HG03039 (cell line): Measurements from ENCODE around the gene TNK2.

ENCODE experiments used
- ATAC-seq: cut with Tn5 transposase; IDR thresholded peaks from one replicate; pipeline ENCODE4 v1.9.1; 2021; ENCODE audit warnings: mild to moderate bottlenecking, moderate library complexity; ENCODE audit not compliant: unreplicated experiment

Gene TNK2

DNA sequence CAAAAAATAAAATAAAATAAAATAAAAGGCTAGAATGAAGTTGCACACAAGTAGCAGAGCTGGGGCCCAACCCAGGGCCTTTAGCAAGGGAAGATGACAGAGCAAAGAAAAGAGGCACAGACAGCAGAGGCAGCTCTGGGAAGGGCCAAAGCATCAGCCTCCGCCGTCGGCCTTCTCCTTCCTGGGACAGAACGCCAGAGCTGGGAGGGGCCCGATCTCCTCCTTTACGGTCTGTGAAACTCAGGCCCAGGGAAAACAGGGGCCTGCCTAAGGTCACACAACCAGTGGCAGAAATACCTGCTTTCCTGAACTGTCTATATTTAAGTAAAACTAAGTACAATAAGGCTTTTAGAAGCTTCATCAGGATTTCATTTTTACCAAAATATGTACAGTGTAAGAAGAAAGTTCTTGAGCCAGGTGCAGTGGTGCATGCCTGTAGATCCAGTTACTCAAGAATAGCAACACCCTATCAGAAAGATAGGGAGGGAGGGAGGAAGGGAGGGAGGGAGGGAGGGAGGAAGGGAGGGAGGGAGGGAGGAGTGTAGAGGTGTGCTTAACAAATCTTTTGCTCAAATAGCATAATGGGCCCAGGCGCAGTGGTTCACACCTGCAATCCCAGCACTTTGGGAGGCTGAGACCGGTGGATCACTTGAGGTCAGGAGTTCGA, 53.6 kb downstream of the TNK2 start:
- no peak for ATAC-seq

DNA sequence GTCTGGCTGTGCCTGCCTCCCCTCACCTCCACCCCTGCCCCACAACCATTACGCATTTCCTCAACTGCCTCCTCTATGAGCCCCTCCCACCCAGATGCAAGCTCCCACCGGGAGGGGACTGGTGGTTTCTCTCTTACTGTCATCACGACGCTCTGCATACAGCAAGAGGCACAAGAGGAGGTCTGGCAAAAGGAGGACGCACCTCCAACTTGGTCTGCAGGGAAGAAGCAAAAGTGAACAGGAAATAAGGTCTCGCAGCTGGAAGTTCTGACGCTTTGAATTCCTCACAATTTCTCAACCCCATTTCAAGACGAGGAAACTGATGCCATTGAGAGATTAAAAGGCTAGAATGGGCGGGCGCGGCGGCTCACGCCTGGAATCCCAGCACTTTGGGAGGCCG, 54.4 kb downstream of the TNK2 start:
- ATAC-seq: no peak

DNA sequence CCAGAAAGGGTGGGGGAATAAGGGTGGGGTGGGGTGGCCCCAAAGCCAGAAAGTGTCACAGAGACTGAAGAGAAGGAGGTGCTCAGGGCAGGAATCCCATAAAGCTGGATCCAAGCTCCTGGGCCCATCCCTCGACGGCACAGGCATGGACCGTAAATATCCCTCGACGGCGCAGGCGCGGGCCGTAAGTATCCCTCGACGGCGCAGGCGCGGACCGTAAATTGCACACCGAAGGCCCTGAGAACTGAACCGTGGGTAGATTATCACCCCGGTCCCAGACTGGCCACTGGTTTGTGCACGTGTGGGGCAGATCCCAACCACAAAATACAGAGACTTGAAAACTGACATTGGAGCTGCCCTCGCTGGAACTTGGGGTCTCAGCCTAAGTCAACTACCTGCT, 55.3 kb downstream of the TNK2 start:
- ATAC-seq: no peak

DNA sequence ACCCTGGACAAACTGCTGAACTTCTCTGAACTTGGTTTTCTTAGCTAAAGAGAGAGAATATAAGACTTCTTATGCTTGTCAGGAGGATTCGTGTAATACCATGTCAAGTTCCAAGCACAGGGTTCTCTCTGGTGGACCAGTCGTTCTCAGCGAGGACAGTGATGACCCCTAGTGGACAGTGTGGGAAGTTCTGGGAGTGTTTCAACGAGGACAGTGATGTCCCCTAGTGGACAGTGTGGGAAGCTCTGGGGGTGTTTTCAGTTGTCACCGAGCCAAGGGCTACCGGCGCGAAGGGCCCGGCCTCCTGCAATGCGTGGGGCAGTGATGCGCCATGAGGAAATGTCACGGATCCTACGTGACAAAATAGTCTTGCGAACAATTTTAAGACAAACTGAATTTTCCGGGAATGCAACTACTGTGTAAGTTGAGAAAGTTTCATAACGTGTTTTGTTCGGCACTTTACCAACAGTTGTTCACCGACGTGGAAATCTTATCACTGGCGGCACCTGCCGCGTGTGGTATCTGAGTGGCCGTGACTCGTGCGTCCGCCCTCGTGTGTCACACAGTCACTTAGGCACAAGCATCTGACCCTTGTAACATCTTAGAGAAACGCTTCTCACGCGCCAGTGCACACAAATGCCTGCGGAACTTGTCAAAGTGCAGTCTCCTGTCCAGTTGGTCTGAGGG, 57.4 kb downstream of the TNK2 start:
- peak; percentile 72 for ATAC-seq

GRCh38 chr3:195849322-195850074, 58.9 kb downstream of the TNK2 start:
- ATAC-seq: no peak

GRCh38 chr3:195847055-195847950, 61.0 kb downstream of the TNK2 start:
- ATAC-seq: no peak

- no peak for ATAC-seq
Measured at GRCh38 chr3:195845483-195845882, 62.9 kb downstream of the TNK2 start.

- ATAC-seq: no peak
Measured at GRCh38 chr3:195844671-195845218, 63.6 kb downstream of the TNK2 start.

GRCh38 chr3:195839260-195840010, 68.9 kb downstream of the TNK2 start:
- no peak for ATAC-seq

DNA sequence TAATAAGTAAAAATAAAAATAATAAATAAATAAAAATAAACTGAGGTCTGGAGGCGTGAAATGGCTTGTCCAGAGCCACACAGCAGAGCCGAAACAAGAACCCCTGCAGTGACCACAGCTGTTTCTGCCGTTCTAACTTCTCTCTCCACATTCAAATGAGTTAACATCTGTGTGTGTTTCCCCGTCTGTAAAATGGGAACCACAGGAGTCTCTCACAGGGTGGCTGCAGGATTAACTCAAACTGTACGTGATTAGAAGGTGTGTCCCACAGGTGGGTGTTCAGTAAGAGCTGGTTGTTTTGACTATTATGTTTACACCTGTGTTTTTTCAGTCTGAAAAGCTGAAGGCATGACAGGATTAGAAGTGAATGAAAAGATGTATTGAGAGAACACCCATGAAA, 69.6 kb downstream of the TNK2 start:
- no peak for ATAC-seq

DNA sequence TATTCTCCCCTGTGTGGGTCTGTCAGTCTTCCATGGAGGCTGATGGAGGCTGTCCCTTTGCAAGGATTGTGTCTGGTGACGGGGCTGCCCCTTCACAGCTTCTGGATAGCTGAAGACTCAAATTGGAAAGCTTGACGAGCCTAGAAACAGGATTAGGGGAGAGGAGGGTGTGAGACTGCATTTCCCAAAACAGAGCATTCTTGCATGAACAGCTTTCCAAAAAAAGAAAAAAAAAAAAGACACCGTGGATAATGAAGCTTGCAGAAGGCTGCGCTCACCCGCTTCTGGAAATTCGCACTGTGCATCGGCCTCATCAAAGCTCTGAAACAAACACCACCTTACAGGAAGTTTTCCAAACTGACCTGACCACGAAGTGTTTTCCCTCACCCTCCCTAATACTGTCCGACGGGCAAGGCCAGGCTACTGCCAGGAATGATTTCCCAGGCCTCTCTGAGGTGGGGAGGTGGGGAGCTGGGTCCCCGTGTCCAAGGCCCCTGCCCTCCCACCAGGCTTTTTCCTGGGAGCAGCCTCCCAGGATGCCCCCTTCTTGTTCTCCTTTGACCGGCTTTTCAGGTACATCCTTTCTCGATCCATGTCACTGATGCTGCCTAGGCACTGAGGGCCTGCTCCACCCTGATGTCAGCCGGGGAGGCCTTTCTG, 71.7 kb downstream of the TNK2 start:
- ATAC-seq: no peak

DNA sequence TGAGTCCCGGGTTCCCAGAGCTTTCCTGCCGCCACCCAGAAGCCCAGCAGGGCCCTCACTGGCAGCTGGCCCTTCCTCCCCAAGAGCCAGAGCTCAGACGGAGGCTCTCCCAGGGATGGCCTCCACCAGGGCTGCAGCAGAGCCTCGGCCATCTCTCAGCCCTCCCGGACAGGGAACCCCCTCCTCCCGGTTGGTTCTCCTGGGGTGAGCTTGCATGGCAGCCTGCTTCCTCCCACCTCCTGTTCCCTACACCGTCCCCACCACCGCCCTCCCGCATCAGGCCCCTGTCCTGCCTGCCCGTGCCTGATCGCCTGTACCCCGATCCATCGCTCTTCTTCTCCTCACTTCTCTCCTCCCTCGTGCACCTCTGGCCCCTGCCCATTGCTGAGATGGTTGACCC, 72.6 kb downstream of the TNK2 start:
- no peak for ATAC-seq

DNA sequence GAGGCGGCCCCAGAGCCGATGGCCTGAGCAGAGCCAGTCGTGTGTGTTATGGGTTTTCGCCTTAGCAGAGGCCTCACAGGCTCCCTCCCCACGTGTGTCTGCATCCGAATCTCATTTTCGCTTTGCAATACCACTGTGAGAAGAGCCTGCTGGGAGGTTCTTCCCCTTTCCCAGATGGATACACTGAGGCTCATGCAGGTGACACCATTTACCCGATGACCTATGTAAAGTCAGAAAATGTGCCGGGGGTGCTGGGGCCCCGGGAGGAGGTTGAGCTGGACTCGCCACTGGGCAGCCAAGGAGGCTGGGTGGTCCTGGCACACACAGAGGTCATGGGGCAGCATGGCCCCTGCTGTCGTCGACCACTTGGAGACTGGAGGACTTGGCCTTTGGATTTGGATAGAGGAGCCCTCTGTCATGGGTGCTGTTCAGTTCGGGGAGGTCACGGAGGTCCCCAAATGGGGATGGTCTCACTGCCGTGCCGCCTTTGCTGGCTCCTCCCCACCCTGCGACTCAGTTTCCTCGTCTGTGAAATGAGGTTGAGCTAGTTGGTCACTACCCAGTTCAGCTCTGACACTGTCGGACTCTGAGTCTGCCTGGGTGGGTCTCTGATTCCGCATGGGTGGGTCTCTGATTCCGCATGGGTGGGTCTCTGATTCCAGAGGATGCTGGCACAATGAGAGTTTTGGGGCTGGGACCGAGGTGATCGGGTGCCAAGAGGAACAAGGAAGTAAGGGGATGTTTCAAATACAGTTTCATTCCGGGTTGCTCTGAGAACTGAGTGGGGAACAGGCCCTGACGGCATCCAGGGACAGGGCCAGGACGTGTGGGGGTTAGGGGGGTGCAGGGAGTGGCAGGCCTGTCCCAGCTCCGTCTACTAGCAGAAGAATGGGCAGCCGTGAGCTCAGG, 73.4 kb downstream of the TNK2 start:
- no peak for ATAC-seq

DNA sequence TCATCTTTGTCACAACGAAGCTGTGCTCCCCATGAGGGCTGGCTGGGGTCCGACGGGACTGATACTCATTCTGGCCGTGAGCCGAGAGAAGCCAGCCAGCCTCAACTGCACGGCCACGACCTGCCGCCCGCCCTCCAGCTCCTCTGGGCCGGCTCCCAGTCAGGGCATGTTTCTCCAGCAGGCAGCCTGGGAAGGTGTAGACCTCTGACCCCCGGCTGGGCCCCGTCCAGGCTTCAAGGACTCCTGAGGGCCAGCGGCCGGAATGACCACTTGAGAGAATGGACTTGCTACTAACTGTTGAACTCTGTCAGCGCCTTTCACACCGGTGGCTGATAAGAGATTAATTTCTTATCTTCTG, 78.5 kb downstream of the TNK2 start:
- ATAC-seq: no peak

- ATAC-seq: no peak
Measured at GRCh38 chr3:195828762-195829161, 79.6 kb downstream of the TNK2 start.

DNA sequence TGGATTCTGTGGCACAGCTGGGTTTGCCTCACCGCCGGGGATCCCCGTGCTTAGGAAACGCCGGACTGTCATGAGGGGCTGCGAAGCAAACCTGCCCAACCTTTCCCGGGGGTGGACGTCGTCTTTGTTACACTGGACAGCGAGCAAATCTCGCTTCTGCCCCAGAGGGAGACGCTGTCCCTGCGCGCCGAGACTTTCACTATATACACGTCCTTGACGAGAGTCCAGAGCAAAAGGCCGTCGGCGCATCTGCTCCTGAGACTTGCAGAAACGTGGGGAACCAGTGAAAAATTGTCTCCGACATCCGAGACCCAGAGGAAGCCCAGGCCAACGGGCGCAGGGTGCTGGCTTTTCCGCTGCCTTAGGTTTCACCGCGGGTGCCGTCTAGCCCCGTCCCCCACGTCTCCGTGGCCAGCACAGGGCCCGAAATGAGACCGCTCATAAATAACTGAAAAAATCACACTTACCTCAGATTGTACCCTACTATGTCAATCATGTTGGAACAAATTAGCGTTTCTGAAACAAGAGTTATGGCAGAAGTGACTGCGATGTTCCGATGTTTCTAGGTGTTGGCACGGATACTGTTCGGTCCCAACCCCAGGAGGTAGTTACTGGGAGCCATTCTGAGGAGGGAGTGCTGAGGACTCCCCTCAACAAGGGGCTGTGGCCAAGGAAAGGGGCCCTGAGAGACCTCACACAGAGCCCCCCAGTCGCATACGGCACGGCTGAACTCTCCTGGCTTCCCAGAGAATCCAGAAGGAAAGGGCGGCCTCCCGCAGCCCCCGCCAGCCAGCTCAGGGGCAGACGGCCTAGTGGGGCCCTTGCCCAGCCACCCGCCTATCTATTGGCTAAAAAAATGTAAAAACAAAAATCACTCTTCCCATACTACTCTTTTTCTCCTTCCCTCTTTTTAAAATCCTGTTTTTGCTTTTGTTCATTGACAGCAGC, 82.2 kb downstream of the TNK2 start:
- no peak for ATAC-seq

GRCh38 chr3:195825191-195825588, 83.2 kb downstream of the TNK2 start:
- ATAC-seq: no peak
